Lower leg skin (tissue), 4 donors: ENCODE measurements around the gene TMEM140. TPM values are rescaled to one million over a fixed set of nuclear protein-coding genes. Genes with fewer than 3 reads are reported as not detected.
"Not testable (repeated sequence)": the region's sequence is repeated elsewhere in the genome, so short reads cannot be mapped to it uniquely, and the experiment has no call there.

ENCODE experiments used
- DNase-seq, 2 donors: peaks; one replicate each; pipeline ENCODE4 v3.0.0-alpha.2; 2019; ENCODE audit warnings: low spot score in 2 of 2
- H3K4me3 ChIP-seq: fragments of 200-600 bp; sonication (generic); 2 replicates; pipeline ENCODE4 v1.5.1; 2017; ENCODE audit warnings: mild to moderate bottlenecking, low read depth; ENCODE audit not compliant: poor library complexity, severe bottlenecking
- CTCF ChIP-seq, 3 donors: fragments of 450-650 bp; IDR thresholded peaks; one replicate each; pipeline ENCODE4 v1.5.1; 2016; ENCODE audit warnings: antibody characterized with exemption in 3 of 3, mild to moderate bottlenecking in 3 of 3, moderate library complexity in 2 of 3
- POLR2A ChIP-seq, 2 donors: fragments of 450-650 bp; IDR thresholded peaks; one replicate each; pipeline ENCODE4 v1.6.1; 2016 to 2017; ENCODE audit warnings: antibody characterized with exemption in 2 of 2, mild to moderate bottlenecking in 1 of 2, moderate library complexity in 1 of 2
- WGBS, 2 donors: methylation state at CpG; one replicate each; pipeline ENCODE4 v1.1.5; 2018; 5-methylcytosine and 5-hydroxymethylcytosine counted together
- intact Hi-C: fragments of 100-400 bp; cut with DNase I; formaldehyde crosslinking; loops from one replicate; pipeline ENCODE4 v1.15.0; 2023; ENCODE audit warnings: low total_unique reads
- total RNA-seq, 4 donors: library from RNA; depleted of rRNA; stranded (reverse); fragments of >200 nt; gene quantifications; one replicate each; pipeline ENCODE4 v1.1.0, GENCODE V29; 2016

TMEM140 gene
- total RNA-seq, 4 donors from 2014 or later, result 4.3 to 8.6 (median 7.9) TPM

- no peak for TF ChIP-seq CTCF (IDR thresholded peaks at IDR 0.05)
- no peak overlapping the region for H3K4me3 ChIP-seq
- intact Hi-C loops, result no loop called here
- WGBS, 2 donors, result 78 to 82% methylated on average over 6 of the region's 6 CpGs
- no peak for DNase-seq
Measured at GRCh38 chr7:135208102-135208793, 60.4 kb downstream of the TMEM140 start.

GRCh38 chr7:135209225-135209834 is 61.5 kb downstream of the TMEM140 start:
- 84 to 86% methylated on average over 7 of the region's 7 CpGs for WGBS, 2 donors
- intact Hi-C loops, result no loop called here
- no peak overlapping the region for H3K4me3 ChIP-seq
- TF ChIP-seq POLR2A (IDR thresholded peaks at IDR 0.05) (no peak), CTCF (IDR thresholded peaks at IDR 0.05) (no peak)
- no peak for DNase-seq

- intact Hi-C loops, result no loop called here
- DNase-seq, result no peak
- WGBS, 2 donors, result 0 to 3% methylated on average over 13 of the region's 13 CpGs
- H3K4me3 ChIP-seq, result peak overlapping the region; percentile 82
- TF ChIP-seq POLR2A (IDR thresholded peaks at IDR 0.05), result no peak
- no peak for TF ChIP-seq CTCF (IDR thresholded peaks at IDR 0.05)
Measured at GRCh38 chr7:135210888-135211178, 63.0 kb downstream of the TMEM140 start.

GRCh38 chr7:135211179-135211945 is 63.5 kb downstream of the TMEM140 start, which contains the start of gene WDR91:
Gene WDR91 (minus strand): TSS chr7:135211526. CDS start chr7:135211502, 24 bp downstream.
- intact Hi-C loops, result no loop called here
- no peak for TF ChIP-seq CTCF (IDR thresholded peaks at IDR 0.05)
- no peak for TF ChIP-seq POLR2A (IDR thresholded peaks at IDR 0.05)
- WGBS, 2 donors, result 0% methylated on average over 15 to 76 of the region's 82 CpGs
- peak; percentile 94 to 99 for DNase-seq
- peak within 1 kb of the TSS; percentile 82 for H3K4me3 ChIP-seq

GRCh38 chr7:135211946-135212685 is 64.2 kb downstream of the TMEM140 start:
- peak in 1 of 2 donors; percentile 43 for DNase-seq
- H3K4me3 ChIP-seq, result peak overlapping the region; percentile 53
- intact Hi-C loops, result not testable (repeated sequence)
- WGBS, 2 donors, result 46 to 47% methylated on average over 30 of the region's 30 CpGs

GRCh38 chr7:135213831-135214230 is 66.0 kb downstream of the TMEM140 start:
- no peak overlapping the region for H3K4me3 ChIP-seq
- intact Hi-C loops, result no loop called here
- DNase-seq, result no peak
- TF ChIP-seq CTCF (IDR thresholded peaks at IDR 0.05) (no peak), POLR2A (IDR thresholded peaks at IDR 0.05) (no peak)
- 44 to 48% methylated on average over 2 of the region's 2 CpGs for WGBS, 2 donors
